HG03103 (cell line): ENCODE data around the gene RHOJ.
"Not testable (repeated sequence)": the region's sequence is repeated elsewhere in the genome, so short reads cannot be mapped to it uniquely, and the experiment has no call there.

Source experiments
- ATAC-seq: cut with Tn5 transposase; IDR thresholded peaks from one replicate; pipeline ENCODE4 v1.9.1; 2021; ENCODE audit warnings: low read depth; ENCODE audit not compliant: unreplicated experiment

The RHOJ gene

DNA sequence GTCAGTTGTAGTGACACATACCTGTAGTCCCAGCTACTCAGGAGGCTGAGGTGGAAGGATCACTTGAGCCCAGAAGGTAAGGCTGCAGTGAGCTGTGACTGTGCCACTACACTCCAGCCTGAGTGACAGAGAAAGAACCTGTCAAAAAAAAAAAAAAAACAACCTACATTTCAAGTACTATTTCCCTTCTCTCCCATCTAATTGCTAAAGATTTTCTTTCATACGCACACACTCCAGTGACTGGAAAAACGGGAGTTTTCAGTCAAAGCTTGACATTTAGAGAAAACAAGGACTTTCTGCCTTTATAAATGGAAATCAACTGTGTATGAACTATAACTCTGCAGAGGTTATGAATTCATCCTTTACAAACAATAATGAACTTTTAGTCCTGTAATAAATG, 88.6 kb downstream of the RHOJ start:
- no peak for ATAC-seq

DNA sequence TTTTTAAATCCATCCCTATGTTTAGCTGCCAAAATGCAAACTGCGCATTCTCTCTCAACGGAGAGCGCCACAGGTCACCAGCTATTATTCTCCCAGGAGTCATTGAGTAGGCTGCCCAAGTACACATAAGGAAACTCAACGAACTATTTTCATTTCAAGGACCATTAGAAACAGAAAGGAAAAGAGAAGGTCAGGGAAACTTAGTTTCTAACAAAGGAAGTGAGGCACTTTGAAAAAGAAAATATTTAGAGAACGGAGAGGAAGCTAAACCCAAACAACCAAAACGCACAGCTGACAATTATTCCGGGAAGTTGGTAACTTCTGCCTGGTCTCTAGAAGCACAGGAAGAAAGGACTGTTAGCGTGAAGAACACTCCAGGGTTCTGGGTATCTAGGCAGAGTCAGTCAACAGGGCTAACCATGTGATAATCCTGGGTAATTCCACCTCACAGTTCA, 91.0 kb downstream of the RHOJ start:
- ATAC-seq: peak; percentile 33

GRCh38 chr14:63296060-63296563, 91.9 kb downstream of the RHOJ start:
- ATAC-seq: no peak

- ATAC-seq: no peak
Observed at GRCh38 chr14:63297372-63298063, 93.3 kb downstream of the RHOJ start.

- ATAC-seq: no peak
Observed at GRCh38 chr14:63299351-63300110, 95.3 kb downstream of the RHOJ start.

GRCh38 chr14:63300854-63301253, 96.6 kb downstream of the RHOJ start:
- no peak for ATAC-seq

GRCh38 chr14:63301891-63302534, 97.8 kb downstream of the RHOJ start:
- no peak for ATAC-seq

DNA sequence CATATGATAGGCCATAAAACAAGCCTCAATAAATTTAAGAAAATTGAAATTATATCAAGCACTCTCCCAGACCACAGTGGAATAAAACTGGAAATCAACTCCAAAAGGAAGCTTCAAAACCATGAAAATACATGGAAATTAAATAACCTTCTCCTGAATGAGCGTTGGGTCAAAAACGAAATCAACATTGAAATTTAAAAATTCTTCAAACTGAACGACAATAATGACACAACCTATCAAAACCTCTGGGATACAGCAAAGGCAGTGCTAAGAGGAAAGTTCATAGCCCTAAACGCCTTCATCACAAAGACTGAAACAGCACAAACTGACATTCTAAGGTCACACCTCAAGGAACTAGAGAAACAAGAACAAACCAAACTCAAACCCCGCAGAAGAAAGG, 100.2 kb downstream of the RHOJ start:
- not testable (repeated sequence) for ATAC-seq

GRCh38 chr14:63308723-63309317, 104.6 kb downstream of the RHOJ start:
- no peak for ATAC-seq

- no peak for ATAC-seq
Observed at GRCh38 chr14:63318835-63319234, 114.6 kb downstream of the RHOJ start, which contains the start of gene GPHB5. GPHB5 (minus strand) TSS chr14:63318935; CDS start chr14:63317849, 1,086 bp downstream.

- ATAC-seq: no peak
Observed at GRCh38 chr14:63322472-63322871, 118.2 kb downstream of the RHOJ start.

- no peak for ATAC-seq
Observed at GRCh38 chr14:63322897-63323573, 118.8 kb downstream of the RHOJ start.

DNA sequence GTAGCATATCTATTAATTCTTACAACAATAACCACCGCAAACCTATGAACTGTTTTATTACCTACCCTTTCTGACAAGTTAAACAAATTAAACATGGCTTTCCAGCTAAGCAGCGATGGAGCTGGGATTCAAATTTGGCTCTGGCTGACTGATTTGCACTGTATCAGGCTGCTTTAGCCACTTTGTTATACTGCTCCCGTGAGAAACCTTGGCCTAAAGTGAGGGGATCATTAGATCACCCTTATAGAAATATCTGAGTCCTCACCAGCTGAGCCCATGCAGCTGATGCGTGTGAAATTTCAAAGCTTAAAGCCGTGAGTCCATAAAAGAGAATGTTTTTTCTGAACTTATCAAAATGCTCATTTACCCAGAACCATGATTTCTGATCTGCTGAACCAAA, 122.6 kb downstream of the RHOJ start:
- no peak for ATAC-seq

DNA sequence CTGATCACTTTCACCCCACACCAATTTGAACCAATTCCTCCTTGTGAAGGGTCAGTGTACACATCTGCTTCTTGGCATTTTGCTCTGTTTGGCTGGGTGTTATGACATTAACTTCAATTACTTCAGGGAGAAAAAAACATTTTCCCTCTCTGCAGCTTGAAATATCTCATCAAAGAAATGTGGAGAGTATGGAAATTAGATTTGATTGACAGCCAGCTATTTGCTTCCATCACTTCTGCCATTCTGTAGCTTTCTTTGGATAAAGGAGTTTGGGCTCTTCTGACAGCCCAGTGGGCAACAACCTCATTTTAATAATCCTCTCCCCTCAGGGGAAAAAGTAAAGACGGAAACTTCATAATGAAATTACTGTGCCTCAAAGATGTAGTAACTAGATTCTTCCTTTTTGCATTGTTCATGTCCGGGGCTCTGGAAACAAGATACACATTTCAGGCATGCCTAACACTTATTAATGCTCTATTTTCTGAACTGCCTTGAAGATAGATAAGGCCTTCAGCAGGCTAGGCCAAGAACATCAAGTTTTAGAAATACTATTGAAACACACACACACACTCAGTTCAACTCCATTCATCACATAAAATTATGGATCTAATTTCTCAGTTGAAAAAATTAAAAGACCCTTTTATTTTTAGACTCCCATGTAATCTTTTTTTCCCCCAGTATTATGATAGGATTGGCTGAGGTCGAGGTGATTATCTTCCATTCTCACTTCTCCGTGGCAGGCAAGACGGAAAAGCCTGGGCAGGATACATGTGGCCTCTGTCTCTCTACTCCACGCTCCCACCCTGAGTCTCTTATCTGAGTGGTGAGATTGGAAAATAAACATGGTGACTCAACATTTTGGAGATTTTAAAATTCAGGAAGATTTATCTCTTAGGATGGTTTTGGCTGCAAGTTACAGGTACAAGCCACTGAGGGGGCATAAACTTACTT, 124.8 kb downstream of the RHOJ start:
- no peak for ATAC-seq

DNA sequence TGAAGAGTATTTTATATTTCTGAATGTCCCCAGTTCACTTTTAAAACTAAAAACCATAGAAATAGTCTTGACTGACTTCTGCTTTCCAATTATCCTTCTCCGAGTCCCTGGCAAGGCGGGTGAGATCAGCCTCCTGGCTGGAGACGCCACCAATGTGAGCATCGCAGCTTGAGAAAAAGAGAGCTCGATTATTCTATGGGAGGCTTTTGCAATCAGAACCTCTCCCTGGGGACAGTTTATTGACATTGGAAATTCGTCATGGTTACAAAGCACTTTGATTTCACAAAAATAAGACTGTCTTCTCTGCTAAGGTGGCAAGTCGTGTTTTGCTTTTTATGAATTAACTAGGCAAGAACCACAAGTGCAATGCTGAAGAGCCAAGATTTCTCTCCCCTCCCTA, 138.1 kb downstream of the RHOJ start:
- no peak for ATAC-seq
